ENCODE measurements around the gene CIZ1.
A peak's percentile ranks its signal among the peaks of the same experiment; 100 is the strongest.

The CIZ1 gene

DNA sequence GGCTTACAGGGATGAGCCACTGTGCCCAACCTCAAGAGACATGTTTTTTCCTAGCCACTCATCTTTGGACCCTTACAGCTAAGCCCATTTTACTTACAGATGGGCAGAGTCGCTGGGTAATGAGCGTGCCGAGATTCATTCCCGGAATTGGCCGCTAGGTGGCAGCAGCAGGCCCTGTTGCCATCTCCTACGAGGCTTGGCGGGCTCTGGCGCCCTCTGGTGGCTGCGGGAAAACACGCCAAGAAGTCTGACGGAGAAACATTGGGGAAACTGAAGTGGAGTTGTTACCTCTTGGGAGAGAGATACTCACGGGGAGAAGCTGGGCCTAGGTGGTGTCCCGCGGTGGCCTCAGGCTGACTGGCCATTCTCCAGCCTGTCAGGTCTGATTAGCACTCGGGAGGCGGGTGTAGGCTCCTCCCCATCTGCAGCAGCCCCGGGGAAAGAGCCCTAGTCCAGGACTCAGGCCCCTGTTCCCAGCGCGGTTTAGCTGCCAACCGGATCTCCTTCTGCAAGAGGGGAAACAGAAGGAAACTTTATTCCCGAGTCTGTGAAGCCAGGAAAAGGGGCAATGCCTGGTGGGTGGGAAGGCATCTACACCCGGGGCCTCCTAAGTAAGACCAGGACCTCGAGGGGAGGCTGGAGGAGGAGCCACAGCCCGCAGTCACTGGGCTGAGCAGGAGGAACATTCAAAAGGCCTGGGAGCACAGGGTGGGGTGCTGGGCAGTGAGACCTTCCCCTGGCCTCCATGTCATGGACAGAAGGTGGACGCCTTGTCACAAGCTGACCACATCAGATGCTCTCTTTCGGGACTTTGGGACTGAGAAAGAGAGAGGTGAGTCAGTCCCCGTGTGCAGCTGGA, 73.5 kb downstream of the CIZ1 start:
- H3K4me3 ChIP-seq (ENCODE audit: low read length, poor library complexity, severe bottlenecking): no peak overlapping the region
- H3K79me2 ChIP-seq (ENCODE audit: insufficient read depth, low read length): no peaks in the 10 kb centered on the region
- no peaks in the 10 kb centered on the region for H3K4me1 ChIP-seq (ENCODE audit: insufficient read depth, low read length, poor library complexity, severe bottlenecking)
- no peak overlapping the region for H3K9ac ChIP-seq (ENCODE audit: low read depth, low read length, poor library complexity, severe bottlenecking)
- no peaks in the 10 kb centered on the region for H3K27me3 ChIP-seq (ENCODE audit: insufficient read depth, low read length, poor library complexity, severe bottlenecking)
- no peaks in the 10 kb centered on the region for H4K20me1 ChIP-seq (ENCODE audit: insufficient read depth, low read length, poor library complexity, severe bottlenecking)
- no peaks in the 10 kb centered on the region for H3K9me2 ChIP-seq (replicated peaks; ENCODE audit: low read depth, low read length)
- H3F3A ChIP-seq (ENCODE audit: low read depth): no peaks in the 10 kb centered on the region
- no peaks in the 10 kb centered on the region for H3K9me3 ChIP-seq (ENCODE audit: insufficient read depth, low read depth, low read length)
- no peak overlapping the region for H3K4me2 ChIP-seq (ENCODE audit: low read depth, low read length, poor library complexity, severe bottlenecking)
- peaks cover 9% of the 10 kb centered on the region; the same call in 1 of the 2 replicates for H3K36me3 ChIP-seq (ENCODE audit: insufficient read depth, low read length)
- TF ChIP-seq EZH2phosphoT487 (IDR thresholded peaks at IDR 0.05; ENCODE audit: borderline replicate concordance): no peak
- TF ChIP-seq, protein P1, sequence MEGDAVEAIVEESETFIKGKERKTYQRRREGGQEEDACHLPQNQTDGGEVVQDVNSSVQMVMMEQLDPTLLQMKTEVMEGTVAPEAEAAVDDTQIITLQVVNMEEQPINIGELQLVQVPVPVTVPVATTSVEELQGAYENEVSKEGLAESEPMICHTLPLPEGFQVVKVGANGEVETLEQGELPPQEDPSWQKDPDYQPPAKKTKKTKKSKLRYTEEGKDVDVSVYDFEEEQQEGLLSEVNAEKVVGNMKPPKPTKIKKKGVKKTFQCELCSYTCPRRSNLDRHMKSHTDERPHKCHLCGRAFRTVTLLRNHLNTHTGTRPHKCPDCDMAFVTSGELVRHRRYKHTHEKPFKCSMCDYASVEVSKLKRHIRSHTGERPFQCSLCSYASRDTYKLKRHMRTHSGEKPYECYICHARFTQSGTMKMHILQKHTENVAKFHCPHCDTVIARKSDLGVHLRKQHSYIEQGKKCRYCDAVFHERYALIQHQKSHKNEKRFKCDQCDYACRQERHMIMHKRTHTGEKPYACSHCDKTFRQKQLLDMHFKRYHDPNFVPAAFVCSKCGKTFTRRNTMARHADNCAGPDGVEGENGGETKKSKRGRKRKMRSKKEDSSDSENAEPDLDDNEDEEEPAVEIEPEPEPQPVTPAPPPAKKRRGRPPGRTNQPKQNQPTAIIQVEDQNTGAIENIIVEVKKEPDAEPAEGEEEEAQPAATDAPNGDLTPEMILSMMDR (conservative IDR thresholded peaks at IDR 0.05; ENCODE audit: low read length): peak; percentile 100
- no peak overlapping the region for H2AFZ ChIP-seq (ENCODE audit: low read length)

DNA sequence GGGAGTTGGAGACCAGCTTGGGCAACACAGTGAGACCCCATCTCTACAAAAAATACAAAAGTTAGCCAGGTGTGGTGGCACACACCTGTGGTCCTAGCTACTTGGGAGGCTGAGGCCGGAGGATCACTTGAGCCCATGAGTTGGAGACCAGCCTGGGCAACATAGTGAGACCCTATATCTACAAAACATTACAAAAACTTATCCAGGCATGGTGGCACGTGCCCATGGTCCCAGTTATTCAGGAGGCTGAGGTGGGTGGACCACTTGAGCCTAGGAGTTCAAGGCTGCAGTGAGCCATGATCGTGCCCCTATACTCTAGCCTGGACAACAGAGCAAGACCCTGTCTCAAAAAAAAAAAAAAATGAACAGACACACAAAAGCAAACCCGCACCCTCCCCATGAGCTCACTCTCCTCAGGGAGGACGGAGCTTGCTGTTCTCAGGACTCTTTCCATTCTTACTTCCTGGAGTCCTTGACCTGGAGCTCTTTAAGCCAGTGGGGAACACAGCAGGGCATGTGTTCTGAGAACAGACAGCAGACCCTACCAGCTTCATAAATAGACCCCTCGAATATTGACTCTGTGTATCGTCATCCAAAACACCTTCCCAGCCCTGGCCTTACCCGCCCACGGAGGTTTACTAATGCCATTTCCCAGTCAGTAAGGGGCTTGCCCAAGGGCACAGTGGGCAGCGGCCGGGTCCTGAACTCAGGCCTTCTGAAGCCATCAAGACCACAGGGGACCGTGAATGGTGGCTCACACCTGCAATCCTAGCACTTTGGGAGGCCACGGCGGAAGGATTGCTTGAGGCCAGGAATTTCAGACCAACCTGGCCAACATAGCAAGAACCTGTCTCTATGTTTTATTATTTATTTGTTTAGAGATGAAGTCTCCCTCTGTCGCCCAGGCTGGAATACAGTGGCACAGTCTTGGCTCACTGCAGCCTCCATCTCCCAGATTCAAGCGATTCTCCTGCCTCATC, 75.0 kb downstream of the CIZ1 start:
- H3K9me3 ChIP-seq (ENCODE audit: insufficient read depth, low read depth, low read length): no peaks in the 10 kb centered on the region
- H3K4me2 ChIP-seq (ENCODE audit: low read depth, low read length, poor library complexity, severe bottlenecking): no peak overlapping the region
- H3K9me2 ChIP-seq (replicated peaks; ENCODE audit: low read depth, low read length): no peaks in the 10 kb centered on the region
- H3K4me3 ChIP-seq (ENCODE audit: low read length, poor library complexity, severe bottlenecking): no peak overlapping the region
- no peaks in the 10 kb centered on the region for H3F3A ChIP-seq (ENCODE audit: low read depth)
- no peaks in the 10 kb centered on the region for H3K27me3 ChIP-seq (ENCODE audit: insufficient read depth, low read length, poor library complexity, severe bottlenecking)
- no peak overlapping the region for H2AFZ ChIP-seq (ENCODE audit: low read length)
- H3K4me1 ChIP-seq (ENCODE audit: insufficient read depth, low read length, poor library complexity, severe bottlenecking): no peaks in the 10 kb centered on the region
- no peaks in the 10 kb centered on the region for H3K36me3 ChIP-seq (ENCODE audit: insufficient read depth, low read length)
- no peak overlapping the region for H3K9ac ChIP-seq (ENCODE audit: low read depth, low read length, poor library complexity, severe bottlenecking)
- no peaks in the 10 kb centered on the region for H3K79me2 ChIP-seq (ENCODE audit: insufficient read depth, low read length)
- TF ChIP-seq, protein P1 (conservative IDR thresholded peaks at IDR 0.05; ENCODE audit: low read length): no peak
- TF ChIP-seq EZH2phosphoT487 (IDR thresholded peaks at IDR 0.05; ENCODE audit: borderline replicate concordance): no peak
- H4K20me1 ChIP-seq (ENCODE audit: insufficient read depth, low read length, poor library complexity, severe bottlenecking): no peaks in the 10 kb centered on the region
